Renal cortex interstitium (tissue), 15 donors: ENCODE data around the gene TMPRSS13. TPM values are rescaled to one million over a fixed set of nuclear protein-coding genes. Genes with fewer than 3 reads are reported as not detected.
"Not testable (repeated sequence)": the region's sequence is repeated elsewhere in the genome, so short reads cannot be mapped to it uniquely, and the experiment has no call there.

ENCODE experiments used
- DNase-seq, 11 donors: peaks; one replicate each; pipeline ENCODE4 v3.0.0-alpha.2; 2013; ENCODE audit warnings: low read depth in 9 of 11, low spot score in 4 of 11; ENCODE audit errors: extremely low read depth in 1 of 11
- long read RNA-seq, 16 experiments: transcript quantifications; one replicate each; lab custom pipeline, GENCODE V29; 2026
- polyA plus RNA-seq, 3 donors: library from polyadenylated mRNA; unstranded; fragments of 120-200 nt; gene quantifications; one replicate each; pipeline ENCODE4 v1.2.1, GENCODE V29; 2013; ENCODE audit not compliant: insufficient read length in 3 of 3

TMPRSS13 gene
- polyA plus RNA-seq = 1 to 10 TPM in 1 of 3 donors, under 1 TPM in 2; 0.53 to 1.4 (median 0.57) TPM
- long read RNA-seq, donor 1 = 0 reads
- long read RNA-seq, donor 2 = 0 reads
- long read RNA-seq, donor 3 = 0 reads
- long read RNA-seq, donor 4 = 0 reads
- long read RNA-seq, donor 5 = 0 reads
- long read RNA-seq, donor 6 = 0 reads
- long read RNA-seq, donor 7 = 0 reads
- long read RNA-seq, donor 8 = 0 reads
- long read RNA-seq, donor 9 = 0 reads
- long read RNA-seq, donor 10 = 0 reads
- long read RNA-seq, donor 11 = 0 reads
- long read RNA-seq, donor 12 = 0 reads
- long read RNA-seq, donor 13 = 0 reads
- long read RNA-seq, donor 14 = 0 reads
- long read RNA-seq, donor 15 = 0 reads
- long read RNA-seq, donor 16 = 0 reads

GRCh38 chr11:117929142-117929915 lies at the start of gene TMPRSS13:
TSS of gene TMPRSS13 (minus strand) at chr11:117929402. CDS start at chr11:117929307, 95 bp downstream.
- DNase-seq = no peak

DNA sequence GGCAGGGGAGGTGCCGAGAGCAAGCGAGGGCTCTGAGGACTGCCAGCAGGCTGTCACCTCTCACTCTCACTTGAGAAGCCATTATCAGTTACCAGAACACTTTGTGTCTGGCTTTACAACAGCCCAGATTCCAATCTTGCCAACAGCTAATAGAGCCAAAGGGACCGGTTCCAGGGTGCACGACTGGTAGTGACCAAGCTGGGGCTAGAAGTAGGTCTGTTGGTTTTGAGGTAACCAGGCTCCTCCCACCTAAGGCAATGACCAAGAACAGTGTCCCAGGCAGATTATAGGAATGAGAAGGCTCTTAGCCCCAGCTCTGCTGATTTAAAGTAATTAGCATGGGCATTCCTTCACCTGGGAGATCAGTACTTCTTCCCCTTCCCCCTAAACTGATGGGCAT lies 49.8 kb upstream of the TMPRSS13 start:
- no peak for DNase-seq

DNA sequence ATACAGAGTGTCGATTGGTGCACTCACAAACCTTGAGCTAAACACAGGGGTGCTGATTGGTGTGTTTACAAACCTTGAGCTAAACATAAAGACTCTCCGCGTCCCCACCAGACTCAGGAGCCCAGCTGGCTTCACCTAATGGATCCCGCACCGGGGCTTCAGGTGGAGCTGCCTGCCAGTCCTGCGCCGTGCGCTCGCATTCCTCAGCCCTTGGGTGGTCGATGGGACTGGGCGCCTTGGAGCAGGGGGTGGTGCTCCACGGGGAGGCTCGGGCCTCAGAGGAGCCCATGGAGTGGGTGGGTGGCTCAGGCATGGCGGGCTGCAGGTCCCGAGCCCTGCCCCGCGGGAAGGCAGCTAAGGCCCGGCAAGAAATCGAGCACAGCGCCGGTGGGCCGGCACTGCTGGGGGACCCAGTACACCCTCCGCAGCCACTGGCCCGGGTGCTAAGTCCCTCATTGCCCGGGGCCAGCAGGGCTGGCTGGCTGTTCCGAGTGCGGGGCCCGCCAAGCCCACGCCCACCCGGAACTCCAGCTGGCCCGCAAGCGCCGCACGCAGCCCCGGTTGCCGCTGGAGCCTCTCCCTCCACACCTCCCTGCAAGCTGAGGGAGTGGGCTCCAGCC lies 49.2 kb upstream of the TMPRSS13 start:
- not testable (repeated sequence) for DNase-seq

GRCh38 chr11:117977612-117978264 lies 48.5 kb upstream of the TMPRSS13 start:
- DNase-seq = not testable (repeated sequence)

DNA sequence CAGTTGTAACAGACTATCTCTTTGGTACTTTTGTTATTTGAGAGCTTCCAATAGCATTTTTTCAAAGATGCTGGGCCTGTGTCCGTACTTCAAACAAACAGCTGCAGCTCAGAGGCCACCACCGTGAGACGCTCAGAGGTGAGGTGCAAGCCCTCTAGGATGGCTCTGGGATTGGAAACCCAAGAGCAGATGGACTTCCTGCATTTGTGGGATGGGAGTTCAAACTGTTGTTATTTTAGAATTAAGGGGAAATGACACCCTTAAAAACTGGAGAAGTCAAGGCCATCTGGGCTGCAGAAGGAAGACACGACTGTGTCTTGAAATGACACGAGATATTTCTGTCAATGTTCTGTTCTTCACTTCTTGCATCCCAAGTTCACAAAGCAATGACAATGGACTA lies 47.8 kb upstream of the TMPRSS13 start:
- DNase-seq = no peak

GRCh38 chr11:117976445-117976844 lies 47.2 kb upstream of the TMPRSS13 start:
- no peak for DNase-seq

GRCh38 chr11:117973503-117973860 lies 44.3 kb upstream of the TMPRSS13 start:
- no peak for DNase-seq

- peak in 3 of 11 donors; percentile 24 to 34 (median 28) for DNase-seq
Measured at GRCh38 chr11:117972629-117973502, 43.7 kb upstream of the TMPRSS13 start.

- no peak for DNase-seq
Measured at GRCh38 chr11:117972044-117972443, 42.8 kb upstream of the TMPRSS13 start.

DNA sequence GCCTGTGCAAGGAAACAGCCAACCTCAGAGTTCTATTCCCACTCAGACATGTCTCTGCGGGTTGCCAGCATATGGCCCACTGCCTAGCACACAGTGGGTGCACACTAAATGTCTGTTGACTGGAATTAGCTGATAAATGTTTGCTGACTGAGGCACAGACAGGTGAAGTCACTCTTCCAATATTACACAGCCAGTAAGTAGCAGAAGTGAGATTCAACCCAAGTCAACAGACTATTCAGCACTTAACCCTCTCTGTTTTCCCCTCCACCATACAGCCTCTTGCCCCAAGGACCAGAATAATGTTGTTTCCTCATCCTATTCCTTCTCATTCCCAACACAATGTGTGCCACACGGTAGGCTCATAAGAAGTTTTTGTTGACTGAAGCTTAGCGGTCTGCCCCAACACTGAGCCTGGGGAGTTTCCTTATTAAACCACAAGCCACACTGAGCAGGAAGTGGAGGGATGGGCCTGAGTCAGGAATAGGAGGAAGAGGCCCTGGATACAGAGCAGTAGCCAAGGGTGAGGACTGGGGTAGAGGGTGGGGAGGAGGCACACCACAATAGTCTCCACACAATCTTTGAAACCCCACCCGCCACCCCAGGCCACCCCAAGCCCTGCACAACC lies 41.3 kb upstream of the TMPRSS13 start:
- no peak for DNase-seq

DNA sequence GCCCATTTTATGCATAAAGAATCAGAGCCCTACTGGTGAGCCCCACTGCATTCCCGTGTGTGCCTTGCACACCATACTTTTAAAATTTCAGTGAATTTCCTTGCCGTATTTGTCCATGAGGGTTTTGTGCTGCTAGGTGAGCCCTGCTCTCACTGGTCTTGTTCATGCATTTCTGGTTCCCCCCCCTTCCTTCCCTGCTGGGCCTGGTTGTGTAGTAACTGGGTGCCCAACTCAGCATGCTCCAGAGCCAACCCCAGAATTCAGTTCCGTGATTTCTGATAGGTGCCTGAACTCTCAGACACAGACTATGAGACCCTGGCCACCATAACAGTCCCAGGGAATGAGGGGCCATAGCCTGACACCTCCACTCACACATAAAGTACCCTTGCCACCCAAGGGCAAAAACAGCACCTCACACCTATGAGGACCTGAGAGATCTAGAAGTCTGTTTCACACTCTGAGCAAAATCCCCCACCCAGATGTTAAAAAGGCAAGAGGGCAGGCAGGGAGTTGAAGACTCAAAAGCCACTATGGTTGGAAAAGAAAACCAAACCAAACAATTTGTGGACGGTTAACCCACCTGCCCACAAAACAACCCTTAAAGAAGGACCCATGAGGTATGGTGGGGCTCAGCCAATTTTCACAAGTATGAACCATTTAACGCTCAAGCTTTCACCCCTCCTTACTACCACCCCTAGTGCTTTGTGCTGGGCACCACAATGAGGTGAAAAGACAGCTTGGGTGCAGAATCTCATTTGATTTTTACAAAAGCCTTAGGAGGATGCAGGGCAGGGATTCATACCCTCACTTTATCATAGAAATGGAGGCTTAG lies 40.2 kb upstream of the TMPRSS13 start:
- DNase-seq = no peak

- DNase-seq = no peak
Measured at GRCh38 chr11:117966908-117967307, 37.7 kb upstream of the TMPRSS13 start.

- no peak for DNase-seq
Measured at GRCh38 chr11:117962826-117963225, 33.6 kb upstream of the TMPRSS13 start.

DNA sequence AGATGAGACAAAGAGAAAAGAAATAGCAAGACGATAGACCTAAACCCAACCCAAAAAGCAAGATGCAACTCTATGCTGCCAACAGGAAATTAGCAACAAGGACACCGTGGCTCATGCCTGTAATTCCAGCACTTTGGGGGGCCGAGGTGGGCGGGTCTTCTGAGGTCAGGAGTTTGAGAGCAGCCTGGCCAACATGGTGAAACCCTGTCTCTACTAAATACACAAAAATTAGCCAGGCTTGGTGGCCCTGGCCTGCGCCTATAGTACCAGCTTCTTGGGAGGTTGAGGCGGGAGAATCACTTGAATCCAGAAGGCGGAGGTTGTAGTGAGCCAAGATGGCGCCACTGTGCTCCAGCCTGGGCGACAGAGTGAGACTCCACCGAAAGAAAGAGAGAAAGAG lies 32.7 kb upstream of the TMPRSS13 start:
- DNase-seq = no peak

- DNase-seq = no peak
Measured at GRCh38 chr11:117960406-117960805, 31.2 kb upstream of the TMPRSS13 start.

DNA sequence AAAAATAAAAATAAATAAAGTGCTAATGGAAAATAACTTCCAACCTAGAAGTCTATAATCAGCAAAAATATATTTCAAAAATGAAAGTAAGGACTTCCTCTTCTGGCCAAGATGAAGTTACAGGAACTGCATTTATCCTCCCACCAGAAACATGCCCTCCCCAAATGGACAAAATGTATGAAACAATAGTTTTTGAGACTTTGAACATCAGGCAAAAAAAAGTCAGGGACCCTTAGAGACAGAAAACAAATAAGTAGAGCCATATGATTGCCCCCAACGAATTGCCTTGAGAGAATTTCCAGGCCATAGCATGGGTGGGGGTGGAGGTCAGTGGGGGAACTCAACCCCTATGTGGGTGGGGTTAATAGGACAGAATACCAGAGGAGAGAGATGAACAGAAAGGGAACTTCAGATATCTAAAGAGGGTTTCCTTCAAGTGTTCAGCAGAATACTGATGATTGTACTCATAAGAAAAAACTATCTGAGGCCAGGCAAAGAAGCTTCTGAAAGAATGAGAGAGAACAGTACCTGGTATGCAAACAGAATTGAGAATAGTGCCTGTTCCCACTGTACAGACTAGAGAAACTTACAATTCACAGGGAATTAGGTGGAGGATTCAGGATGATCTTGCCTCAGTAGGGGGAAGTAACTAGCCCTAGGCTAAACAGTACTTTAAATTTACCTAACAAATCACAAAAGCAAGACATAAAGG lies 30.4 kb upstream of the TMPRSS13 start:
- no peak for DNase-seq

- DNase-seq = no peak
Measured at GRCh38 chr11:117958949-117959348, 29.7 kb upstream of the TMPRSS13 start.
